ENCODE data around the gene ANXA8.
"Not testable (repeated sequence)": the region's sequence is repeated elsewhere in the genome, so short reads cannot be mapped to it uniquely, and the experiment has no call there.

ANXA8 gene

GRCh38 chr10:47483923-47484322 is at the start of gene ANXA8:
Gene ANXA8, minus strand, starts transcription at chr10:47484115. Its CDS starts 182 bp downstream, at chr10:47483933.
- not testable (repeated sequence) for DNase-seq

GRCh38 chr10:47523475-47523874 is 39.6 kb upstream of the ANXA8 start, which contains the start of gene AGAP9:
Gene AGAP9, minus strand, starts transcription at chr10:47523638. Its CDS starts 112 bp downstream, at chr10:47523526.
- not testable (repeated sequence) for DNase-seq

- DNase-seq: not testable (repeated sequence)
These were observed 18.4 kb upstream of the ANXA8 start for GRCh38 chr10:47502313-47502712.

- not testable (repeated sequence) for DNase-seq
These were observed 10.3 kb upstream of the ANXA8 start for GRCh38 chr10:47494226-47494625.

GRCh38 chr10:47491600-47491999 is 7.7 kb upstream of the ANXA8 start, which contains the start of gene FAM25G:
Gene FAM25G, minus strand, starts transcription at chr10:47491700. Its CDS starts 26 bp downstream, at chr10:47491674.
- not testable (repeated sequence) for DNase-seq

- DNase-seq: not testable (repeated sequence)
These were observed 5.7 kb upstream of the ANXA8 start for GRCh38 chr10:47489630-47490029.

- DNase-seq: not testable (repeated sequence)
These were observed 2.0 kb upstream of the ANXA8 start for GRCh38 chr10:47485943-47486342.

GRCh38 chr10:47484786-47485185 is 871 bp upstream of the ANXA8 start:
- not testable (repeated sequence) for DNase-seq

- not testable (repeated sequence) for DNase-seq
These were observed 1.5 kb downstream of the ANXA8 start for GRCh38 chr10:47482367-47482766.

- not testable (repeated sequence) for DNase-seq
These were observed 2.1 kb downstream of the ANXA8 start for GRCh38 chr10:47481768-47482181.

- not testable (repeated sequence) for DNase-seq
These were observed 2.6 kb downstream of the ANXA8 start for GRCh38 chr10:47481182-47481766.

- DNase-seq: not testable (repeated sequence)
These were observed 3.8 kb downstream of the ANXA8 start for GRCh38 chr10:47480133-47480532.

GRCh38 chr10:47478114-47478513 is 5.8 kb downstream of the ANXA8 start:
- not testable (repeated sequence) for DNase-seq

GRCh38 chr10:47477078-47477477 is 6.8 kb downstream of the ANXA8 start:
- DNase-seq: not testable (repeated sequence)

- not testable (repeated sequence) for DNase-seq
These were observed 8.8 kb downstream of the ANXA8 start for GRCh38 chr10:47475101-47475500.

- DNase-seq: not testable (repeated sequence)
These were observed 10.4 kb downstream of the ANXA8 start for GRCh38 chr10:47473516-47473915.

GRCh38 chr10:47472647-47473046 is 11.3 kb downstream of the ANXA8 start:
- not testable (repeated sequence) for DNase-seq

GRCh38 chr10:47472072-47472471 is 11.8 kb downstream of the ANXA8 start:
- DNase-seq: not testable (repeated sequence)

GRCh38 chr10:47468731-47469528 is 15.0 kb downstream of the ANXA8 start:
- DNase-seq: not testable (repeated sequence)

- DNase-seq: not testable (repeated sequence)
These were observed 16.0 kb downstream of the ANXA8 start for GRCh38 chr10:47467957-47468356.

- not testable (repeated sequence) for DNase-seq
These were observed 16.5 kb downstream of the ANXA8 start for GRCh38 chr10:47467458-47467857.

GRCh38 chr10:47465216-47465917 is 18.5 kb downstream of the ANXA8 start:
- not testable (repeated sequence) for DNase-seq
